ENCODE measurements around the gene RNF167. TPM values are rescaled to one million over a fixed set of nuclear protein-coding genes. Genes with fewer than 3 reads are reported as not detected.

The RNF167 gene
- total RNA-seq, 1 donor from 2014 or later = 53.3 TPM

- DNase-seq (ENCODE audit: low read depth) = peak; percentile 65
These were observed 10.7 kb downstream of the RNF167 start, which contains the start of gene ENO3 for GRCh38 chr17:4950746-4951204. Gene ENO3 (plus strand): TSS chr17:4951119. CDS start chr17:4951830, 711 bp downstream.

DNA sequence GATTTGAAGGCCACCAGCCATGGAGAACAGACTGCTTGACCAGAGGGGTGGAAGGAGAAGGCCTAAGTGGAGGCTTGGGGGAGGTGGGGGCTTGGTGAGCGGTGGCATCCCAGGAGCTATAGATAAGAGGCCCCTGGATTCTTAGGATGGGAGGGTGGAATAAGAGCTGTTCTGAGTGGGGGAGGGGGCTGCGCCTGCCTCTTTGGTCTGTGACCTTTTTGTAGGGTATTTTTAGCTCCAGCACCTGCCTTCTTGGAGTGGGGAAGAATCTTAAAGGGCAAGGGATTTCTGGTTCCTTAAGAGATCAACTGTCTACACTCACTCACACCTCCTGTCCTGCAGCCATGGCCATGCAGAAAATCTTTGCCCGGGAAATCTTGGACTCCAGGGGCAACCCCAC is 11.4 kb downstream of the RNF167 start:
- DNase-seq (ENCODE audit: low read depth) = peak; percentile 85

- peak; percentile 97 for DNase-seq (ENCODE audit: low read depth)
These were observed 13.4 kb downstream of the RNF167 start for GRCh38 chr17:4953451-4953961.

DNA sequence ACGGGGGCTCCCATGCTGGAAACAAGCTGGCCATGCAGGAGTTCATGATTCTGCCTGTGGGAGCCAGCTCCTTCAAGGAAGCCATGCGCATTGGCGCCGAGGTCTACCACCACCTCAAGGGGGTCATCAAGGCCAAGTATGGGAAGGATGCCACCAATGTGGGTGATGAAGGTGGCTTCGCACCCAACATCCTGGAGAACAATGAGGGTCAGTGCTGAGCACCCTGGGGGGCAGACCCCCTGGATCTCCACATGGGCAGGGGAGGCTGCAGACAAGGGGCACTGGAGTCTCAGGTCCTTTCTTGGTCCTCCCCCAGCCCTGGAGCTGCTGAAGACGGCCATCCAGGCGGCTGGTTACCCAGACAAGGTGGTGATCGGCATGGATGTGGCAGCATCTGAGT is 15.0 kb downstream of the RNF167 start:
- no peak for DNase-seq (ENCODE audit: low read depth)

DNA sequence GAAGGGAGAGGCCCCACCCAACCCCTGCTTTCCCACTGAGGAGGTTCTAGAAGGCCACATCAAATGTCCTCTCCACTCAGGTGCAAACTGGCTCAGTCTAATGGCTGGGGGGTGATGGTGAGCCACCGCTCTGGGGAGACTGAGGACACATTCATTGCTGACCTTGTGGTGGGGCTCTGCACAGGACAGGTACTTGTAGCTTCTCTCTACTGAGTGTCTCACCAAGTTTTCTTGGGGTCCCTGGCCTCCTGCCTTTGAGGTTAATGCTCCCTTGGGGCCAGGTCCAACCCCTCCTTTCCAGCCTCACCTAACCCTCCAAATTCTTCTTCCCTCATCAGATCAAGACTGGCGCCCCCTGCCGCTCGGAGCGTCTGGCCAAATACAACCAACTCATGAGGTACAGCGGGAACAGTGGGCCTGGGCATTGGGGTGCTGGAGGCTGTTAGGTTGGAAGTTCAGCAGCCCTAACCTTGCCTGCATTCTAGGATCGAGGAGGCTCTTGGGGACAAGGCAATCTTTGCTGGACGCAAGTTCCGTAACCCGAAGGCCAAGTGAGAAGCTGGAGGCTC is 16.5 kb downstream of the RNF167 start:
- DNase-seq (ENCODE audit: low read depth) = no peak

- DNase-seq (ENCODE audit: low read depth) = peak; percentile 28
These were observed 18.0 kb downstream of the RNF167 start for GRCh38 chr17:4958102-4958501.

GRCh38 chr17:4959261-4959965 is 19.3 kb downstream of the RNF167 start:
- DNase-seq (ENCODE audit: low read depth) = peak; percentile 78

DNA sequence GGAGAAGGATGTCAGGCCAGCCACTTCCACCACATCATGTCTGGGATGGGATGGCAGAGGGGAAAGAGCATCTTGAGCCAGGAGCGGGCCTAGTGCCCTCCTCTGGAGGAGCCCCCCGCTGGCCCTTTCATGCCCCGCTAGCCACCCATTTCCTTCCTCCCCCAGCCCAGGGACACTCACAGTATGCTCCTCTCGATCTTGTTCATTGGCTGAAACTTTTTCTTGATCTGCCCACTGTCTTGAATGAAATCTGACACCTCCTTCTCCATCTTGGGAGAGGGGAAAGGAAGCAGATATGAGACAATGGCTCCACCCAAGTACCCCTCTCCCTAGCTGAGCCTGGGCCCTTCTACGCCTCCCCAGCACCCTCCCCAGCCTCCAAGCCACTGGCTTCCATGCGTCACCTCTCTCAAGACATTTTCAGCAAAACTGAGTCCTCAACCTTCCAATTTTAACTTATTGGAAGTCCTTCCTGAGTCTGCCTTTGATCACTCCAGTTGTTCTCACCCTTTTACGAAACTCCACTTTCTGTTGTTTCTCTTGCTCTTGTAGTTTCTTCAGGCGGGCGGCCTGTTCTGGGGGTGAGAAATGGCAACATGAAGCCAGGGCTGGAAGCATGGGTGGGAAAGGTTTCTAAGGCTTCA is 20.3 kb downstream of the RNF167 start:
- DNase-seq (ENCODE audit: low read depth) = no peak

- no peak for DNase-seq (ENCODE audit: low read depth)
These were observed 25.4 kb downstream of the RNF167 start for GRCh38 chr17:4965311-4965986.

DNA sequence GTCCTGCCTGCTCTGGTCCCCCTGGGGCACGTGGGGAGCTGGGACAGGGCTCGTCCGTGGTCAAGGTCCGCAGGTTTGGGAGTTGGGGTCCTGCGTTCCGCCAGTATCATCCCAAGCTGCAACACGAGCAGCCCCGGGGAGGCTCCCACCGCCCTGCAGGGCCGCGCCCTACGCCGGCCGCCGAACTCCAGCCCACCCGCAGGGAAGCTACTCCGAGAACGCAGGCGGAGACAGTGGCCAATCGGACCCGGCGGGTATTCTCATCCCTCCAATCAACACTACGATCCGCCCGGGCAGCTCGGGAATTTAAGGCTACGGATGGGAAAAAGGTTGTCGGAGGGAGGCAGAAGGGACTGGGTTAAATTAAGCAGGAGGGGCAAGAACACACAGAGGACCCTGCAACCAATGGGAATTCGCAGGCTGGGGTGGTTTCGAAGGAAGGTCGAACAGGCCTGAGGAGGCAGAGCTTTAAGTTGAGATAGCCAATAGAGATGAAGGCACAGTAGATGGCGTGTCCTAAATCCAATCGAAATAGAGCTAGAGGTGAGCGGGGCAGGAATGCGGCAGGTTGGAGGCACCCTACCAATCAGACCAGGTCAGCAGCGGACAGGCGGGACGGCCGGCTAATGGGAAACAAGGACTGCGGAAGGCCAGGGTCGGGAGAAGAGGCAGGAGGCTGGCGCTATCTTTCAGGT is 26.9 kb downstream of the RNF167 start:
- peak; percentile 100 for DNase-seq (ENCODE audit: low read depth)

GRCh38 chr17:4967539-4968485 is 27.7 kb downstream of the RNF167 start, which contains the start of gene SPAG7:
Gene SPAG7 (minus strand): TSS chr17:4967817. CDS start chr17:4967804, 13 bp downstream.
- peak; percentile 96 for DNase-seq (ENCODE audit: low read depth)

DNA sequence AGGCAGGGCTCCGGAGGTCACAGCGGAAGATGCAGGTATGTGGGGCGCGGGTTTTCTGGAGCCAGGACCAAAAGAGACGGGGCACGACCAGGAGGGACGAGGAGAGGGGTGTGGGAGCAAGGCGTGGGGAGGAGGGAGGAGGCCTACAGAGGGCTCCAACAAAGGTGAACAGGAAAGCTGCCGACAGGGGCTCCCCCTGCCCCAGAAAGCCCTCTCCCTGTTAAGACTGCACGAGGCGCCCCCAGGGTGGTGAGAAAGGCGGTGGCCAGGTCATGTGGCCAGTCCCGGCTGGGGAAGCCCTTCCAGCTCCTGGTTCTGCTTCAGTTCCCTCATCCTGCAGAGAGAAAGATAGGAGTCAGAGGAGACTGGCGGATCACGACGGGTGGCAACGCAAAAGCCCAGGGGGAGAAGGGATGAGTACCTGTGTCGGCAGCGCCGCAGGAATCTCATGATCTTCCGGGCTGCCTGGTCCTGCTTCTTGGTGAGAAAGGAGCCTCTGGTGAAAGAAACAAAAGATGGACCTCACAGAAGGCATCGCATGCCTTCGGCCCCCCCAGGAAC is 28.5 kb downstream of the RNF167 start:
- DNase-seq (ENCODE audit: low read depth) = peak; percentile 44

- DNase-seq (ENCODE audit: low read depth) = peak; percentile 86
These were observed 29.0 kb downstream of the RNF167 start for GRCh38 chr17:4969047-4969550.

- peak; percentile 36 for DNase-seq (ENCODE audit: low read depth)
These were observed 29.6 kb downstream of the RNF167 start for GRCh38 chr17:4969551-4970173.

DNA sequence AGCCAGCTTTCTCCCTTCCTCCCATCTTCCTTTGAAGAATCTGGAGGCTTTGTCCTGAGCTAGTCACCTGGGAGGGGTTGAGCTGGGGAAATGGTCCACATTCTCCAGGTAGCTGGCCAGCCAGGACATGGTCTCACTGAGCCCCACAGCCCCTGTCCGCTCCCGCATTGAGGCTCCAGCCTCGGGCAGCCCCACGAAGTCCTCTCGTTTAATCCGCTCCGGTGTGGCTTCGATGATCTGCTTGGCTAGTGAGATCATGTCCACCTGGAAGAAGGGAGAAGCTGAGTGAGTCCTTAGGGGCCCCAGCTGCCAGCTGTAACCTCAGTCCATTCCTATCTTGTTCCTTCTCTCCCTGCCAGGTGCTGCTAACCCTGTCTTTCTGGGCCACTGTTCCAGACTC is 30.2 kb downstream of the RNF167 start:
- DNase-seq (ENCODE audit: low read depth) = no peak

GRCh38 chr17:4971826-4972225 is 31.8 kb downstream of the RNF167 start:
- DNase-seq (ENCODE audit: low read depth) = no peak

DNA sequence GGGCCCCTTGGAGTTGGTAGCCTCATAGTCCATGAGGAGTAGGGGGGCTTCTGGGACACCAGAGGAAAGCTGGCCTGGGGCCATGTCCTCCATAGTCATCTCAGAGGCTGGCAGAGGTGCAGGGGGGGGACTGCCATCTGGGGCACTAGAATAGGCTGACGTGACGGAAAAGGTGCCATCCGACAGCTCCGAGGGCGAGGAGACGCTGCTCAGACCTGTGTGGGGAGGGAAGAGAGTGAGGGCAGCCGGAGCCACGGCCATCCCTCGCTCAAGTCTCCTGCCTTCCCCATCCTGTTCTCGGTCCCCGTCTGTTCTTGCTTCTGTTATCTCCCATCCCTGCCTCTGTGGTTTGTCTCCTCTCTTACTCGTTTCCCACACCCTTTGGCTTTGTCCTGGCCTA is 32.3 kb downstream of the RNF167 start:
- DNase-seq (ENCODE audit: low read depth) = no peak

DNA sequence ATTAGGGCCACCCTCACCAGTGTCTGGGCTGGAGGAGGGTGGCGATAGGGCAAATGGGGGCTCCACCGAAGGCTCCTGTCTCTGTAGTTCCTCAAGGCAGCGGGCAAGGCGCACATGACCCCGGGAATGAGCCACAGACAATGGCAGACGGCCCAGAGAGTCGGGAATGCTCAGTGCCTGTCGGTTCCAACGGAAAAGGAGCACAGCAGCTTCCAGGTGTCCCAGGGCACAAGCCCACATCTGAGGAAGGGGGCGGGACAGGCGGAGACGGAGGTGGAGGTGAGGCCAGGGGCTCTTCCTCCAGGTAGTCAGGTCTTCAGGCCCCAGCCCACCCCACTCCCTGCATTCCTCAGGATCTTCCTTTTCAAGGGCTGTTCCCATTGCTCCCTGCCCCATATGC is 32.7 kb downstream of the RNF167 start:
- DNase-seq (ENCODE audit: low read depth) = no peak
